ENCODE measurements around the gene ZC3HAV1.
"Not testable (repeated sequence)": the region's sequence is repeated elsewhere in the genome, so short reads cannot be mapped to it uniquely, and the experiment has no call there.

Gene ZC3HAV1

GRCh38 chr7:139049936-139050335, 59.6 kb downstream of the ZC3HAV1 start:
- DNase-seq (ENCODE audit: low read depth), result no peak

DNA sequence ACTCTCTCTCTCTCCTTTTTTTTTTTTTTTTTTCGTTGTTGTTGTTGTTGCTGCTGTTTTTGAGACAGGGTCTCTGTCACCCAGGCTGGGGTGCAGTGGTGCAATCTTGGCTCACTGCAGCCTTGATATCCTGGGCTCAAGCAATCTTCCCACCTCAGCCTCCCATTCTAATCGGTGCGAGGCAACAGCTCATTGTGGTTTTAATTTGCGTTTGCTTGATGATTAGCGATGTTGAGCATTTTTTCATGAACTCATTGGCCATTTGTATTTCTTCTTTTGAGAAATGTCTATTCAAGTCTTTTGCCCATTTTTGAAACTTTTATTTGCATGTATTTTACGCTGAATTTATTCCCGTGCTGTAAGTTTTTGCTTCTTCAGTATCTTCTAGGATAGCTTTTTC, 60.4 kb downstream of the ZC3HAV1 start:
- no peak for DNase-seq (ENCODE audit: low read depth)

- DNase-seq (ENCODE audit: low read depth), result no peak
Measured at GRCh38 chr7:139047970-139048369, 61.5 kb downstream of the ZC3HAV1 start.

- no peak for DNase-seq (ENCODE audit: low read depth)
Measured at GRCh38 chr7:139046143-139046542, 63.4 kb downstream of the ZC3HAV1 start.

GRCh38 chr7:139044813-139045794, 64.4 kb downstream of the ZC3HAV1 start:
- no peak for DNase-seq (ENCODE audit: low read depth)

GRCh38 chr7:139043823-139044812, 65.4 kb downstream of the ZC3HAV1 start:
- no peak for DNase-seq (ENCODE audit: low read depth)

- no peak for DNase-seq (ENCODE audit: low read depth)
Measured at GRCh38 chr7:139041378-139042085, 68.0 kb downstream of the ZC3HAV1 start.

- DNase-seq (ENCODE audit: low read depth), result no peak
Measured at GRCh38 chr7:139038691-139039090, 70.8 kb downstream of the ZC3HAV1 start.

- no peak for DNase-seq (ENCODE audit: low read depth)
Measured at GRCh38 chr7:139036901-139037300, 72.6 kb downstream of the ZC3HAV1 start.

DNA sequence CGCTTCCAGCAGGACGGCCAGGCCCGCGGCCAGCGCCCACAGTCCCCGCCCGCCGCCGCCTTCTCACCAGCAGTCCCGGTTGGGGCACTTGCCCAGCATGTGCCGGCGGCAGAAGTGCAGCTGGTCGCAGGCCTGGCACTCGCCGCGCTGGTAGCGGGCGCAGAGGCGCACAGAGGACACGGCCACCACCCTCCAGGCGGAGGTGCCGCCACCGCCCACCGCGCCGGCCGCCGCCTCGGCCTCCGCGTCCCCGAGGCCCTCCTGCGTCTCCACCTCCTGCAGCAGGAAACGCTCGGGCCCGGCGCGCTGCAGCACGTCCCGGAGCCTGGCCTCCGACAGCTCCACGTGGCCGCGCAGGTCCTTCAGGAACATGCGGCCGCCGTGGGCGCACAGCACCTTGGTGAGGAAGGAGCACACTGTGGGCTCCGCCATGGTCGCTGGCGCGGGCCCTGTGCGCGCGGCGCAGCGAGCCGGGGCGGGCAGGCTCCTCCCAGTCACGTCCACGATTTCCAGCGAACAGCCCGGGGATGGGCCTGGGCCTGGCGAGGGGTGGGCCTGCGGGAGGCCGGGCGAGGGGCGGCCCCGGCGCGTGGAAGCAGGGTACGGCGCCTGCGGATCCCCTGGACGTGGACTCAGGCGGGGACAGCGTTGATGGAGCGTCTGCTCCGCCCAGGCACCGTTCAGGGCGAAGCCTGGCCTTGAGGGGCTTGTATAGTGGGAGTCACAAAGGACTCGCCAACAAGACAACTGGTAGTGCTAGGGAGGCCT, 73.8 kb downstream of the ZC3HAV1 start, which contains the start of gene ZC3HAV1L:
Gene ZC3HAV1L, minus strand, starts transcription at position 457 of the 768 bp plus-strand sequence. Its CDS starts 25 bp downstream, at position 432.
- peak; percentile 38 for DNase-seq (ENCODE audit: low read depth)

GRCh38 chr7:139034855-139035585, 74.5 kb downstream of the ZC3HAV1 start:
- no peak for DNase-seq (ENCODE audit: low read depth)

DNA sequence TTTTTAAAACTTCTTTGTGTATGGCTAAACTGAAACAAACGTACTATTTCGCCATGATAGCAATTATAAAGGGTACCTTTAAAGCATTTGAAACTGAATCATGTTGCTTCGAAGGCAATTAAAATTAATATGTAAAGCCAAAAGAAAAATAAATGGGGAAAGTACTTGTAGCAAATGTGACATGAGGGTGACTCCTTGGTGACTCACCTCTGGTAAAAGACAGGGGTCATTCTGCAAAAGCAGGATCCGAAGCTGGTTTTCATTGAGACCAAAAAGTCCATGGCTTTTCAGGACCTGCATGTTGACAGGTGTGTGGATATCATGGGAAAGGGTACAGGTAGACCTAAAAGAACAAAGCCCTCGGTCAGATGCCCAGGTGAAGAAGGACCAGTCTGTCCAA, 75.2 kb downstream of the ZC3HAV1 start:
- DNase-seq (ENCODE audit: low read depth), result no peak

DNA sequence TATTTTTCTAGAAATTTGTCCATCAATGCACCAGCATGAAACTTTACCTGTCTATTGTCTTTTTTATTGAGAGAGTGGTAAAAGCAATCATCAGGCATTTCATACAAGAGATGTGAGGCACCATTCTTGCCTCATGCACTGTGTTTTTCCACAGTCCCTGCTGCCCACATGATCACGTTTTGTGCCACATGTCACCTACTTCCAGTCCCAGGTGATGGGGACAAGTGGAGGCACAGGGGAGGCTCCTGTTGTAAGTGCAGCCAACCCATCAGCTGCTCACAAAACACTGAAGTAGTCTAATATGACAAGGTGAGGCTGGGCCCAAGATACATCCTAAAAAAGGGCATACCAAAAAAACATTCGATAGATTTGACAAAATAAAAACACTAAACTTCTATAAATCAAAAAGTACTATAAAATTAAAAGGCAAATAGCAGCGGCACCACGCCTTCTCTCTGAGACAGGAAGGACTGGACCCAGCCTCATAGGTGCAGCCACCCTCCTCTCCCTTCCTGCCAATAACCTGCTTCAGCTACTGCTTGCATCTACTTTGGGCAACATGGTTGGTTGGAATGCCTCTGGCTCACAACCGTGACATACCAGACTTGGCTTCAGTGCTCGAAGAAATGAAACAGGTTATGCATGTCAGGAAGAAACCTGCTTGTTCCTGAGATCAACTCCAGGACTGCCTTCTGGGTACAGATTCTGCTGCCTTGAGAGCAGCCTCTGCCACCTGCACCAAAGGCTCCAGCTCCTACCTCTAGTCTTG, 76.0 kb downstream of the ZC3HAV1 start:
- no peak for DNase-seq (ENCODE audit: low read depth)

GRCh38 chr7:139032473-139032872, 77.0 kb downstream of the ZC3HAV1 start:
- DNase-seq (ENCODE audit: low read depth), result no peak

DNA sequence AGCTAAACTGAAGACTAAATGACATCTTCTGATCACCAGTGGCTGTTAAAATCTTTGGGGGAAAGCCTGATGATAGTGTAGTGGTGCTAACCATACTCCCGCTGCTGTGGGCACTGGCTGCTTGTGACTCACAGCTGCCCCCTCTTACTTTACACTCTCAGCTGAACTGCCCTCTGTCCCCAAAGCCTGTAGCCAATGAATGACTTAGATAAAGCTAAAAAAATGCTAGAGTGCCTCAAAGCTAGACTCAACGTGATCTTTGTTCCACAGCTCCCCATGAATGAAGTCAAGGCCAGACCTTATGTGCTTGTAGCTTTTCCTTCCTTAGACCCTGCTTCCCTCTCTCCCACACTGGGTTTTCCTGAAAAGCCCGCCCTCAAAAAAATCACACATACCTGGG, 80.2 kb downstream of the ZC3HAV1 start:
- DNase-seq (ENCODE audit: low read depth), result no peak

- DNase-seq (ENCODE audit: low read depth), result no peak
Measured at GRCh38 chr7:139026551-139026950, 83.0 kb downstream of the ZC3HAV1 start.

DNA sequence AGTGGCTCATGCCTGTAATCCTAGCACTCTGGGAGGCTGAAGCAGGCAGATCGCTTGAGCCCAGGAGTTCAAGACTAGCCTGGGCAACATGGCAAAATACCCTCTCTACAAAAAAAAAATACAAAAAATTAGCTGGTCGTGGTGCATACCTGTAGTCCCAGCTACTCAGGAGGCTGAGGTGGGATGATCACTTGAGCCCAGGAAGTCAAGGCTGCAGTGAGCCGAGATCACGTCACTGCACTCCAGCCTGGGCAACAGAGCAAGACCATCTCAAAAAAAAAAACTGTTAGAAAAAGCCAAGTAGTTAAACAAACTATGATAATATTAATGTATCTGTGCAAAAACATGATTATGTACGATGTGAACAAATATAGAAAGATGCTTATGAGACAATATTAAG, 83.7 kb downstream of the ZC3HAV1 start:
- DNase-seq (ENCODE audit: low read depth), result not testable (repeated sequence)

GRCh38 chr7:139023076-139023475, 86.4 kb downstream of the ZC3HAV1 start:
- DNase-seq (ENCODE audit: low read depth), result no peak

DNA sequence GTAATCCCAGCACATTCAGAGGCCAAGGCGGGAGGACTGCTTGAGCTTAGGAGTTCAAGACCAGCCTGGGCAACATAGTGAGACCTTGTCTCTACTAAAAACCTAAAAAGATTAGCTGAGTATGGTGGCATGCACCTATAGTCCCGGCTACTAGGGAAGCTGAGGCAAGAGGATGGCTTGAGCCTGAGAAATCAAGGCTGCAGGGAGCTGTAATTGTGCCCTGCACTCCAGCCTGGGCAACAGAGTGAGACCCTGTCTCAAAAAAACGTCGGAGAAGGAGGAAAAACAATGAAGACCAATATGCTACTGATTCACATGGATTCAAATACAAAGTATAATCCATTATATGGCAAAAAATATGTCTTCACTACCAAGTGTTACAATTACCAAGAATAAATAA, 87.2 kb downstream of the ZC3HAV1 start:
- no peak for DNase-seq (ENCODE audit: low read depth)

Data from stromal cell of bone marrow (primary cell).